SU-DHL-6 (cell line): ENCODE measurements around the gene IFITM1.

Experiments used
- H2AFZ ChIP-seq: fragments of 200-600 bp; sonication (generic); 2 replicates; pipeline ENCODE4 v1.6.1; 2014; ENCODE audit warnings: low read depth, mild to moderate bottlenecking, moderate library complexity, mixed read lengths, antibody characterized with exemption, low read length; ENCODE audit not compliant: severe bottlenecking
- H3F3A ChIP-seq: fragments of 200-600 bp; shearing (Covaris generic); 2 replicates; pipeline ENCODE4 v1.6.0; 2016; ENCODE audit warnings: antibody characterized with exemption, mild to moderate bottlenecking; ENCODE audit not compliant: insufficient read depth
- H3K27ac ChIP-seq: fragments of 200-600 bp; sonication (generic); 2 replicates; pipeline ENCODE4 v1.5.1; 2016; ENCODE audit warnings: low read depth, mild to moderate bottlenecking, low read length, moderate library complexity, mixed read lengths
- H3K27me3 ChIP-seq: fragments of 200-600 bp; sonication (generic), shearing (Covaris generic); 2 replicates; pipeline ENCODE4 v1.6.0; 2014; ENCODE audit warnings: mild to moderate bottlenecking, low read length
- H3K36me3 ChIP-seq: fragments of 200-600 bp; sonication (generic); 2 replicates; pipeline ENCODE4 v1.6.1; 2014; ENCODE audit warnings: mild to moderate bottlenecking, low read length, mixed read lengths
- H3K4me2 ChIP-seq: fragments of 300-600, 200-600 bp; shearing (Covaris generic), sonication (generic); 2 replicates; pipeline ENCODE4 v1.6.0; 2014; ENCODE audit warnings: low read length, low read depth, mild to moderate bottlenecking; ENCODE audit not compliant: poor library complexity, severe bottlenecking
- H3K4me3 ChIP-seq: fragments of 200-600 bp; sonication (generic); 2 replicates; pipeline ENCODE4 v1.5.1; 2014; ENCODE audit warnings: antibody characterized with exemption, low read length, mild to moderate bottlenecking, mixed read lengths; ENCODE audit not compliant: insufficient read depth, poor library complexity, severe bottlenecking
- H3K79me2 ChIP-seq: fragments of 200-600 bp; sonication (generic); 2 replicates; pipeline ENCODE4 v1.6.1; 2014; ENCODE audit warnings: mild to moderate bottlenecking, low read length, moderate library complexity; ENCODE audit not compliant: insufficient read depth
- H3K9ac ChIP-seq: fragments of 200-600 bp; sonication (generic); 2 replicates; pipeline ENCODE4 v1.7.0; 2014; ENCODE audit warnings: mild to moderate bottlenecking, low read length
- H3K9me2 ChIP-seq: fragments of 200-600 bp; sonication (generic); replicated peaks from 2 replicates; pipeline ENCODE4 v1.6.1; 2014; ENCODE audit warnings: low read length; ENCODE audit not compliant: insufficient read depth
- H3K9me3 ChIP-seq: fragments of 200-600 bp; sonication (generic); 2 replicates; pipeline ENCODE4 v1.6.1; 2014; ENCODE audit warnings: low read length, mixed read lengths; ENCODE audit not compliant: insufficient read depth
- H4K20me1 ChIP-seq: fragments of 200-600 bp; sonication (generic); 2 replicates; pipeline ENCODE4 v1.6.1; 2014; ENCODE audit warnings: low read depth, mild to moderate bottlenecking, antibody characterized with exemption, low read length, moderate library complexity, mixed read lengths
- CTCF ChIP-seq: fragments of 200-600 bp; sonication (generic); IDR thresholded peaks from one replicate; pipeline ENCODE4 v1.5.1; 2017; ENCODE audit warnings: antibody characterized with exemption, mild to moderate bottlenecking, low read length, moderate library complexity; ENCODE audit not compliant: insufficient read depth, poor library complexity, severe bottlenecking
- EZH2phosphoT487 ChIP-seq: fragments of 200-600 bp; sonication (generic), shearing (Covaris generic); conservative IDR thresholded peaks from 2 replicates; pipeline ENCODE4 v1.6.1; 2018; ENCODE audit warnings: mild to moderate bottlenecking, antibody characterized with exemption, low read length, moderate library complexity, mixed read lengths

IFITM1 gene

GRCh38 chr11:299081-299891 is 14.6 kb upstream of the IFITM1 start, which contains the start of gene IFITM5:
TSS of gene IFITM5 (minus strand) at chr11:299526. CDS start at chr11:299490, 36 bp downstream.
- Histone ChIP-seq H3F3A (no peaks in the 10 kb centered on the region; the same call in 1 of the 2 replicates), H4K20me1 (no peaks in the 10 kb centered on the region), H3K4me3 (no peak within 1 kb of the TSS), H3K27me3 (no peaks in the 10 kb centered on the region), H3K9ac (no peak within 1 kb of the TSS), H3K79me2 (no peaks in the 10 kb centered on the region), H3K4me2 (no peak within 1 kb of the TSS), H3K36me3 (no peaks in the 10 kb centered on the region), H3K27ac (no peak within 1 kb of the TSS), H2AFZ (no peak within 1 kb of the TSS), H3K9me3 (no peaks in the 10 kb centered on the region), H3K9me2 (no peaks in the 10 kb centered on the region)
- TF ChIP-seq EZH2phosphoT487 = no peak

- H3K9me2 ChIP-seq = no peaks in the 10 kb centered on the region
- H2AFZ ChIP-seq = no peak overlapping the region
- H3K27me3 ChIP-seq = no peaks in the 10 kb centered on the region
- TF ChIP-seq EZH2phosphoT487 (no peak), CTCF (no peak)
- H3K4me3 ChIP-seq = no peak overlapping the region
- no peak overlapping the region for H3K27ac ChIP-seq
- no peak overlapping the region for H3K9ac ChIP-seq
- no peaks in the 10 kb centered on the region for H3K36me3 ChIP-seq
- no peaks in the 10 kb centered on the region for H3K79me2 ChIP-seq
- H4K20me1 ChIP-seq = no peaks in the 10 kb centered on the region
- H3F3A ChIP-seq = no peaks in the 10 kb centered on the region; the same call in 1 of the 2 replicates
- H3K9me3 ChIP-seq = no peaks in the 10 kb centered on the region
- H3K4me2 ChIP-seq = no peak overlapping the region
Measured at GRCh38 chr11:299951-300735, 13.7 kb upstream of the IFITM1 start.

- Histone ChIP-seq H3K4me3 (no peak overlapping the region), H3K36me3 (no peaks in the 10 kb centered on the region), H3K4me2 (no peak overlapping the region), H2AFZ (no peak overlapping the region), H3K9me2 (no peaks in the 10 kb centered on the region), H3F3A (no peaks in the 10 kb centered on the region; the same call in 1 of the 2 replicates), H4K20me1 (no peaks in the 10 kb centered on the region), H3K79me2 (no peaks in the 10 kb centered on the region), H3K9ac (no peak overlapping the region), H3K9me3 (no peaks in the 10 kb centered on the region), H3K27me3 (no peaks in the 10 kb centered on the region), H3K27ac (no peak overlapping the region)
- TF ChIP-seq EZH2phosphoT487 (no peak), CTCF (no peak)
Measured at GRCh38 chr11:303363-303762, 10.5 kb upstream of the IFITM1 start.
